HepG2 (cell line): ENCODE measurements around the gene CDK2. TPM values are rescaled to one million over a fixed set of nuclear protein-coding genes. Genes with fewer than 3 reads are reported as not detected.

ENCODE experiments used
- ATAC-seq: fragments of 200-7000 bp; cut with Tn5 transposase; 3 replicates; pipeline ENCODE4 v1.9.1; 2020; ENCODE audit warnings: mild to moderate bottlenecking, moderate library complexity
- BruUV-seq: library from RNA; stranded (reverse); fragments of 400-500 nt; replicated peaks from 2 replicates; lab custom pipeline; 2021; lab: Mats Ljungman, UMichigan
- CTCF ChIA-PET: fragments of 300-600 bp; formaldehyde crosslinking; extraction: SDS; loops from one replicate; lab custom pipeline; 2021; ENCODE audit warnings: low total read pairs, inconsistent platforms, low intra/inter-chr PET ratio; lab: Yijun Ruan, JAX
- POLR2A ChIA-PET: fragments of 350-600 bp; sonication (Branson Sonifier 250); formaldehyde crosslinking; loops from one replicate; lab custom pipeline; 2020; ENCODE audit warnings: antibody characterized with exemption, inconsistent platforms; lab: Yijun Ruan, JAX
- DNase-seq: peaks from one replicate; pipeline ENCODE4 v3.0.0-alpha.2; 2015; ENCODE audit warnings: low spot score
- FAIRE-seq: peaks from 3 replicates; lab custom pipeline; 2011; peaks lifted over from hg19 to GRCh38; lab: Jason Lieb, UNC
- H2AFZ ChIP-seq: one replicate; pipeline ENCODE4 v1.6.1; 2011; ENCODE audit warnings: low read length, inconsistent platforms
- H3K27ac ChIP-seq: fragments of 300-600 bp; 3 replicates; pipeline ENCODE4 v1.8.0; 2011; ENCODE audit warnings: mixed run types, mild to moderate bottlenecking, mixed read lengths, low read length, inconsistent platforms; ENCODE audit not compliant: insufficient read depth; ENCODE audit errors: extremely low read length
- H3K27me3 ChIP-seq, 2 experiments: fragments of 200-600 bp in 1 of 2; 2 replicates in 1 of 2; 3 replicates in 1 of 2; pipeline versions ENCODE4 v1.6.0 to v1.8.0; 2011; ENCODE audit warnings: low read length in 2 of 2, mild to moderate bottlenecking in 2 of 2, moderate library complexity in 2 of 2, inconsistent platforms in 1 of 2; ENCODE audit not compliant: insufficient read depth in 2 of 2, control insufficient read depth in 1 of 2
- H3K36me3 ChIP-seq, 2 experiments: fragments of 200-600 bp in 1 of 2; replicated peaks in 1 of 2; 2 replicates in 1 of 2; 3 replicates in 1 of 2; pipeline versions ENCODE4 v1.5.1 to v1.8.0; 2011; ENCODE audit warnings: low read length in 2 of 2, inconsistent platforms in 1 of 2; ENCODE audit not compliant: insufficient read depth in 2 of 2, control insufficient read depth in 1 of 2
- H3K4me1 ChIP-seq: 2 replicates; pipeline ENCODE4 v1.5.1; 2012; ENCODE audit warnings: low read length, inconsistent platforms; ENCODE audit not compliant: insufficient read depth
- H3K4me2 ChIP-seq: 2 replicates; pipeline ENCODE4 v1.6.0; 2011; ENCODE audit warnings: low read depth, low read length, inconsistent platforms
- H3K4me3 ChIP-seq, 3 experiments: fragments of 200-600 bp in 1 of 3; sonication (generic), shearing (Covaris generic) in 1 of 3; replicated peaks in 1 of 3; 2 replicates each; pipeline ENCODE4 v1.5.1; 2011 to 2016; ENCODE audit warnings: low read length in 3 of 3, inconsistent platforms in 2 of 3, low read depth in 2 of 3, mild to moderate bottlenecking in 2 of 3, control low read depth in 1 of 3, mixed read lengths in 1 of 3; ENCODE audit not compliant: insufficient read depth in 1 of 3
- H3K79me2 ChIP-seq: one replicate; pipeline ENCODE4 v1.6.1; 2011; ENCODE audit warnings: low read length, inconsistent platforms; ENCODE audit not compliant: insufficient read depth
- H3K9ac ChIP-seq: 2 replicates; pipeline ENCODE4 v1.6.0; 2011; ENCODE audit warnings: mild to moderate bottlenecking, low read depth, low read length, inconsistent platforms; ENCODE audit not compliant: insufficient read depth
- H3K9me3 ChIP-seq: 2 replicates; pipeline ENCODE4 v1.5.1; 2012; ENCODE audit warnings: mild to moderate bottlenecking, low read length
- H4K20me1 ChIP-seq: 2 replicates; pipeline ENCODE4 v1.6.0; 2011; ENCODE audit warnings: inconsistent platforms, mild to moderate bottlenecking, low read length, moderate library complexity; ENCODE audit not compliant: insufficient read depth
- DNMT1 ChIP-seq: sonication (generic); formaldehyde crosslinking; IDR thresholded peaks from 2 replicates; pipeline ENCODE4 v1.5.1; 2020; ENCODE audit warnings: mild to moderate bottlenecking, missing genetic modification reagents
- FOXO1 ChIP-seq: sonication (generic); formaldehyde crosslinking; IDR thresholded peaks from 2 replicates; pipeline ENCODE4 v1.4.0; 2020; ENCODE audit warnings: missing genetic modification reagents
- SPEN ChIP-seq: sonication (generic); formaldehyde crosslinking; IDR thresholded peaks from 2 replicates; pipeline ENCODE4 v1.5.1; 2020; ENCODE audit warnings: low read depth, mild to moderate bottlenecking, missing genetic modification reagents
- ZNF12 ChIP-seq: sonication (generic); formaldehyde crosslinking; IDR thresholded peaks from 2 replicates; pipeline ENCODE4 v1.5.0; 2020; ENCODE audit warnings: missing genetic modification reagents
- WGBS: methylation state at CpG from one replicate; pipeline ENCODE4 v1.1.6; 2017; ENCODE audit warnings: low lambda C conversion rate; 5-methylcytosine and 5-hydroxymethylcytosine counted together
- in situ Hi-C: cut with HindIII; loops from 2 replicates; pipeline ENCODE4 v1.10.0; 2017; ENCODE audit warnings: low pct_unique_long_range_greater_than_20kb; ENCODE audit not compliant: extremely low pct_ligation_motif_present
- intact Hi-C: fragments of 100-400 bp; cut with micrococcal nuclease; formaldehyde crosslinking; loops from one replicate; pipeline ENCODE4 v1.10.0; 2022; ENCODE audit not compliant: unreplicated experiment
- polyA plus RNA-seq, 8 experiments: library from polyadenylated mRNA; depleted of rRNA in 3 of 8; stranded (reverse) in 7 of 8; unstranded in 1 of 8; fragments of >200 nt; fragmentation: Illumina TruSeq in 4 of 8; extraction: Trizol in 4 of 8; gene quantifications; 2 replicates each; pipeline versions ENCODE4 v1.2.1 to v1.2.3, GENCODE V29; 2011 to 2016; ENCODE audit warnings: low read depth in 4 of 8, missing spikeins in 1 of 8, mixed read lengths in 1 of 8; ENCODE audit not compliant: insufficient read depth in 1 of 8
- total RNA-seq, 5 experiments: library from RNA; depleted of rRNA; stranded (reverse); fragments of >200 nt; fragmentation: Illumina TruSeq; extraction: Trizol; gene quantifications; 2 replicates each; pipeline ENCODE4 v1.2.3, GENCODE V29; 2016; ENCODE audit warnings: low read depth in 1 of 5
- TF ChIP-seq, protein P1 (sequence below): sonication (generic); formaldehyde crosslinking; conservative IDR thresholded peaks from 2 replicates; pipeline ENCODE4 v1.5.0; 2020; ENCODE audit warnings: missing genetic modification reagents
- TF ChIP-seq, protein P2 (sequence below): sonication (generic); formaldehyde crosslinking; IDR thresholded peaks from 2 replicates; pipeline ENCODE4 v1.5.0; 2020; ENCODE audit warnings: mild to moderate bottlenecking, missing genetic modification reagents, borderline replicate concordance
- TF ChIP-seq, protein P3 (sequence below): sonication (generic); formaldehyde crosslinking; IDR thresholded peaks from 2 replicates; pipeline ENCODE4 v1.4.0; 2020; ENCODE audit warnings: mild to moderate bottlenecking, missing genetic modification reagents
- TF ChIP-seq, protein P4 (sequence below): sonication (generic); formaldehyde crosslinking; IDR thresholded peaks from 2 replicates; pipeline ENCODE4 v1.4.0; 2020; ENCODE audit warnings: mild to moderate bottlenecking, missing genetic modification reagents

Gene CDK2
- total and polyA plus RNA-seq, 2 of the 13 experiments (the other 11 are each of a cell fraction or from before 2014, with no cell fraction given) = 47.5 to 52.6 TPM

DNA sequence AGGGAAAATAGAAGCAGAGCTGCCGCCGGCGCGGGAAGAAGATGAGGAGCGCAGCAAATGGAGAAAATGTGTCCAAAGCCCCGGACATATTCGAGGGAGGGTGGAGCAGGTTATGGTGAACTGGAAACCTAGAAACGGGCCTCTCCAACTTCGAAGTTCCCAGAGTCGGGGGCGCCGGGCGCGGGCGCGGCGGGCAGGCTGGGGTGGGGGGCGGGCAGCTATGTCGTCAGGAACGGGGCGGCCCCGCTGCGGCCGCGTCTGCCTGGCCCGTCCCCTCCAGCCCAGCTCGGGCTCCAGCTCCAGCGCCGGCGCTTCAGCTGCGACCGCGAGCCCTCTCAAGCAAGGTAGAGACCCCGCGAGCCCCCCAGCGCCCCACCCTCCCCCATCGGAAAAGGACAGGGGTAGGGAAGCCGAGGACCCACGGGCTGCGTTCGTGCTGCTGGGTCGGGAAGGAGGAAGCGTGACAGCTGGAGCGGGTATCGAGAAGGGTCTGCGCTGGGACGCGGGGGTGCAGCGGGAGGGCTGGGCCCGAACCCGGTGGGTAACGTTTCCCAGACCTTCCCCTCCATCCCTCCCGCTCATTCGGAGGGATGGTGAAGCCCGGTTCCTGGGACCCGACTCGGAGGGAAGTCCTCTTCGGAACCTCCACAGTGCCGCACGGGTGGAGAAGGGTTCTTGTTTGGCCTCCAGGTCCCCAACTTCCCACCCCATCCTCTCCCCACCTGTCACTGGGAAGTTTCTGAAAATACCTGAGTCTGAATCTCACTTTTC, 34.7 kb upstream of the CDK2 start:
- WGBS = 3% methylated on average over 7 of the region's 60 CpGs
- CTCF ChIA-PET = no interaction called here
- intact Hi-C loops = loop anchor here (1.0 to 5.0 kb wide), 2 partner anchors 109 to 195 kb away; partner anchors contain the start of gene RPS26
- Histone ChIP-seq H3K27ac (no peak overlapping the region), H3K27me3 (peaks cover 0 to 11% of the 10 kb centered on the region in 2 experiments; a peak in 1 of 5 replicates), H3K9ac (peak overlapping the region; percentile 61; the same call in 1 of the 2 replicates), H3K4me3 (peak overlapping the region; percentile 70 to 80 (median 80)), H3K4me2 (peak overlapping the region; percentile 97), H3K36me3 (no peaks in the 10 kb centered on the region), H3K4me1 (peaks cover 49% of the 10 kb centered on the region), H3K9me3 (no peaks in the 10 kb centered on the region), H2AFZ (peak overlapping the region; percentile 84), H4K20me1 (no peaks in the 10 kb centered on the region), H3K79me2 (peaks cover 9% of the 10 kb centered on the region)
- no TSS peak for BruUV-seq
- FAIRE-seq (no peak), ATAC-seq (peak; percentile 20; the same call in 2 of the 3 replicates), DNase-seq (no peak)
- in situ Hi-C loops = no loop called here
- POLR2A ChIA-PET = interaction anchor here (2.0 to 10.5 kb wide), 3 partner anchors 42 to 114 kb away, joined by 11 to 108 read pairs (median 20); partner anchors contain the start of genes DNAJC14, ORMDL2, RAB5B and SARNP
- TF ChIP-seq DNMT1 (no peak), FOXO1 (no peak), ZNF12 (CRISPR knock-in tag) (no peak), SPEN (CRISPR knock-in tag) (0 out of 2 replicates have a peak, but pooled peaks have one; percentile 23)
- TF ChIP-seq, protein P1, sequence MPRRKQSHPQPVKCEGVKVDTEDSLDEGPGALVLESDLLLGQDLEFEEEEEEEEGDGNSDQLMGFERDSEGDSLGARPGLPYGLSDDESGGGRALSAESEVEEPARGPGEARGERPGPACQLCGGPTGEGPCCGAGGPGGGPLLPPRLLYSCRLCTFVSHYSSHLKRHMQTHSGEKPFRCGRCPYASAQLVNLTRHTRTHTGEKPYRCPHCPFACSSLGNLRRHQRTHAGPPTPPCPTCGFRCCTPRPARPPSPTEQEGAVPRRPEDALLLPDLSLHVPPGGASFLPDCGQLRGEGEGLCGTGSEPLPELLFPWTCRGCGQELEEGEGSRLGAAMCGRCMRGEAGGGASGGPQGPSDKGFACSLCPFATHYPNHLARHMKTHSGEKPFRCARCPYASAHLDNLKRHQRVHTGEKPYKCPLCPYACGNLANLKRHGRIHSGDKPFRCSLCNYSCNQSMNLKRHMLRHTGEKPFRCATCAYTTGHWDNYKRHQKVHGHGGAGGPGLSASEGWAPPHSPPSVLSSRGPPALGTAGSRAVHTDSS = no peak
- TF ChIP-seq, protein P2, sequence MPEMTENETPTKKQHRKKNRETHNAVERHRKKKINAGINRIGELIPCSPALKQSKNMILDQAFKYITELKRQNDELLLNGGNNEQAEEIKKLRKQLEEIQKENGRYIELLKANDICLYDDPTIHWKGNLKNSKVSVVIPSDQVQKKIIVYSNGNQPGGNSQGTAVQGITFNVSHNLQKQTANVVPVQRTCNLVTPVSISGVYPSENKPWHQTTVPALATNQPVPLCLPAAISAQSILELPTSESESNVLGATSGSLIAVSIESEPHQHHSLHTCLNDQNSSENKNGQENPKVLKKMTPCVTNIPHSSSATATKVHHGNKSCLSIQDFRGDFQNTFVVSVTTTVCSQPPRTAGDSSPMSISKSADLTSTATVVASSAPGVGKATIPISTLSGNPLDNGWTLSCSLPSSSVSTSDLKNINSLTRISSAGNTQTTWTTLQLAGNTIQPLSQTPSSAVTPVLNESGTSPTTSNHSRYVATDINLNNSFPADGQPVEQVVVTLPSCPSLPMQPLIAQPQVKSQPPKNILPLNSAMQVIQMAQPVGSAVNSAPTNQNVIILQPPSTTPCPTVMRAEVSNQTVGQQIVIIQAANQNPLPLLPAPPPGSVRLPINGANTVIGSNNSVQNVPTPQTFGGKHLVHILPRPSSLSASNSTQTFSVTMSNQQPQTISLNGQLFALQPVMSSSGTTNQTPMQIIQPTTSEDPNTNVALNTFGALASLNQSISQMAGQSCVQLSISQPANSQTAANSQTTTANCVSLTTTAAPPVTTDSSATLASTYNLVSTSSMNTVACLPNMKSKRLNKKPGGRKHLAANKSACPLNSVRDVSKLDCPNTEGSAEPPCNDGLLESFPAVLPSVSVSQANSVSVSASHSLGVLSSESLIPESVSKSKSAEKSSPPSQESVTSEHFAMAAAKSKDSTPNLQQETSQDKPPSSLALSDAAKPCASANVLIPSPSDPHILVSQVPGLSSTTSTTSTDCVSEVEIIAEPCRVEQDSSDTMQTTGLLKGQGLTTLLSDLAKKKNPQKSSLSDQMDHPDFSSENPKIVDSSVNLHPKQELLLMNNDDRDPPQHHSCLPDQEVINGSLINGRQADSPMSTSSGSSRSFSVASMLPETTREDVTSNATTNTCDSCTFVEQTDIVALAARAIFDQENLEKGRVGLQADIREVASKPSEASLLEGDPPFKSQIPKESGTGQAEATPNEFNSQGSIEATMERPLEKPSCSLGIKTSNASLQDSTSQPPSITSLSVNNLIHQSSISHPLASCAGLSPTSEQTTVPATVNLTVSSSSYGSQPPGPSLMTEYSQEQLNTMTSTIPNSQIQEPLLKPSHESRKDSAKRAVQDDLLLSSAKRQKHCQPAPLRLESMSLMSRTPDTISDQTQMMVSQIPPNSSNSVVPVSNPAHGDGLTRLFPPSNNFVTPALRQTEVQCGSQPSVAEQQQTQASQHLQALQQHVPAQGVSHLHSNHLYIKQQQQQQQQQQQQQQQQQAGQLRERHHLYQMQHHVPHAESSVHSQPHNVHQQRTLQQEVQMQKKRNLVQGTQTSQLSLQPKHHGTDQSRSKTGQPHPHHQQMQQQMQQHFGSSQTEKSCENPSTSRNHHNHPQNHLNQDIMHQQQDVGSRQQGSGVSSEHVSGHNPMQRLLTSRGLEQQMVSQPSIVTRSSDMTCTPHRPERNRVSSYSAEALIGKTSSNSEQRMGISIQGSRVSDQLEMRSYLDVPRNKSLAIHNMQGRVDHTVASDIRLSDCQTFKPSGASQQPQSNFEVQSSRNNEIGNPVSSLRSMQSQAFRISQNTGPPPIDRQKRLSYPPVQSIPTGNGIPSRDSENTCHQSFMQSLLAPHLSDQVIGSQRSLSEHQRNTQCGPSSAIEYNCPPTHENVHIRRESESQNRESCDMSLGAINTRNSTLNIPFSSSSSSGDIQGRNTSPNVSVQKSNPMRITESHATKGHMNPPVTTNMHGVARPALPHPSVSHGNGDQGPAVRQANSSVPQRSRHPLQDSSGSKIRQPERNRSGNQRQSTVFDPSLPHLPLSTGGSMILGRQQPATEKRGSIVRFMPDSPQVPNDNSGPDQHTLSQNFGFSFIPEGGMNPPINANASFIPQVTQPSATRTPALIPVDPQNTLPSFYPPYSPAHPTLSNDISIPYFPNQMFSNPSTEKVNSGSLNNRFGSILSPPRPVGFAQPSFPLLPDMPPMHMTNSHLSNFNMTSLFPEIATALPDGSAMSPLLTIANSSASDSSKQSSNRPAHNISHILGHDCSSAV = no peak
- TF ChIP-seq, protein P3, sequence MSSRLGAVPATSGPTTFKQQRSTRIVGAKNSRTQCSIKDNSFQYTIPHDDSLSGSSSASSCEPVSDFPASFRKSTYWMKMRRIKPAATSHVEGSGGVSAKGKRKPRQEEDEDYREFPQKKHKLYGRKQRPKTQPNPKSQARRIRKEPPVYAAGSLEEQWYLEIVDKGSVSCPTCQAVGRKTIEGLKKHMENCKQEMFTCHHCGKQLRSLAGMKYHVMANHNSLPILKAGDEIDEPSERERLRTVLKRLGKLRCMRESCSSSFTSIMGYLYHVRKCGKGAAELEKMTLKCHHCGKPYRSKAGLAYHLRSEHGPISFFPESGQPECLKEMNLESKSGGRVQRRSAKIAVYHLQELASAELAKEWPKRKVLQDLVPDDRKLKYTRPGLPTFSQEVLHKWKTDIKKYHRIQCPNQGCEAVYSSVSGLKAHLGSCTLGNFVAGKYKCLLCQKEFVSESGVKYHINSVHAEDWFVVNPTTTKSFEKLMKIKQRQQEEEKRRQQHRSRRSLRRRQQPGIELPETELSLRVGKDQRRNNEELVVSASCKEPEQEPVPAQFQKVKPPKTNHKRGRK (CRISPR knock-in tag) = no peak
- TF ChIP-seq, protein P4, sequence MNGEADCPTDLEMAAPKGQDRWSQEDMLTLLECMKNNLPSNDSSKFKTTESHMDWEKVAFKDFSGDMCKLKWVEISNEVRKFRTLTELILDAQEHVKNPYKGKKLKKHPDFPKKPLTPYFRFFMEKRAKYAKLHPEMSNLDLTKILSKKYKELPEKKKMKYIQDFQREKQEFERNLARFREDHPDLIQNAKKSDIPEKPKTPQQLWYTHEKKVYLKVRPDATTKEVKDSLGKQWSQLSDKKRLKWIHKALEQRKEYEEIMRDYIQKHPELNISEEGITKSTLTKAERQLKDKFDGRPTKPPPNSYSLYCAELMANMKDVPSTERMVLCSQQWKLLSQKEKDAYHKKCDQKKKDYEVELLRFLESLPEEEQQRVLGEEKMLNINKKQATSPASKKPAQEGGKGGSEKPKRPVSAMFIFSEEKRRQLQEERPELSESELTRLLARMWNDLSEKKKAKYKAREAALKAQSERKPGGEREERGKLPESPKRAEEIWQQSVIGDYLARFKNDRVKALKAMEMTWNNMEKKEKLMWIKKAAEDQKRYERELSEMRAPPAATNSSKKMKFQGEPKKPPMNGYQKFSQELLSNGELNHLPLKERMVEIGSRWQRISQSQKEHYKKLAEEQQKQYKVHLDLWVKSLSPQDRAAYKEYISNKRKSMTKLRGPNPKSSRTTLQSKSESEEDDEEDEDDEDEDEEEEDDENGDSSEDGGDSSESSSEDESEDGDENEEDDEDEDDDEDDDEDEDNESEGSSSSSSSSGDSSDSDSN (CRISPR knock-in tag) = peak; percentile 25; the same call in 1 of the 2 replicates
